DMS153 treated with DMSO at 0.1 percent for 48 hours (cell line): ENCODE measurements around the gene CGB2.

Experiments
- DNase-seq: peaks from one replicate; lab custom pipeline; 2025; ENCODE audit not compliant: unreplicated experiment; lab: John Stamatoyannopoulos, UW

The CGB2 gene

GRCh38 chr19:49064768-49065611 lies 33.3 kb downstream of the CGB2 start, which contains the start of gene NTF4:
Gene NTF4, minus strand, starts transcription at chr19:49064818. Its CDS starts 2,821 bp downstream, at chr19:49061997.
- no peak for DNase-seq

- DNase-seq = no peak
Measured at GRCh38 chr19:49065905-49066512, 34.3 kb downstream of the CGB2 start.

GRCh38 chr19:49067554-49067953 lies 35.9 kb downstream of the CGB2 start:
- no peak for DNase-seq

- DNase-seq = no peak
Measured at GRCh38 chr19:49069026-49069425, 37.3 kb downstream of the CGB2 start.

GRCh38 chr19:49070416-49070815 lies 38.7 kb downstream of the CGB2 start:
- DNase-seq = no peak

- no peak for DNase-seq
Measured at GRCh38 chr19:49071860-49072547, 40.3 kb downstream of the CGB2 start.

- DNase-seq = no peak
Measured at GRCh38 chr19:49073514-49074378, 42.1 kb downstream of the CGB2 start.

- DNase-seq = peak; percentile 14
Measured at GRCh38 chr19:49074869-49075268, 43.2 kb downstream of the CGB2 start.

GRCh38 chr19:49080392-49080791 lies 48.7 kb downstream of the CGB2 start:
- DNase-seq = no peak

- no peak for DNase-seq
Measured at GRCh38 chr19:49081273-49081672, 49.6 kb downstream of the CGB2 start.
